Lower leg skin (tissue), 3 donors: ENCODE measurements around the gene ECT2.

Experiments used
- POLR2A ChIP-seq, 2 donors: fragments of 450-650 bp; IDR thresholded peaks; one replicate each; pipeline ENCODE4 v1.6.1; 2016 to 2017; ENCODE audit warnings: antibody characterized with exemption in 2 of 2, mild to moderate bottlenecking in 1 of 2, moderate library complexity in 1 of 2
- TF ChIP-seq, protein P1 (sequence below), 3 donors: fragments of 450-650 bp; IDR thresholded peaks; one replicate each; pipeline ENCODE4 v1.5.1; 2016; ENCODE audit warnings: antibody characterized with exemption in 3 of 3, mild to moderate bottlenecking in 3 of 3, moderate library complexity in 2 of 3

DNA sequence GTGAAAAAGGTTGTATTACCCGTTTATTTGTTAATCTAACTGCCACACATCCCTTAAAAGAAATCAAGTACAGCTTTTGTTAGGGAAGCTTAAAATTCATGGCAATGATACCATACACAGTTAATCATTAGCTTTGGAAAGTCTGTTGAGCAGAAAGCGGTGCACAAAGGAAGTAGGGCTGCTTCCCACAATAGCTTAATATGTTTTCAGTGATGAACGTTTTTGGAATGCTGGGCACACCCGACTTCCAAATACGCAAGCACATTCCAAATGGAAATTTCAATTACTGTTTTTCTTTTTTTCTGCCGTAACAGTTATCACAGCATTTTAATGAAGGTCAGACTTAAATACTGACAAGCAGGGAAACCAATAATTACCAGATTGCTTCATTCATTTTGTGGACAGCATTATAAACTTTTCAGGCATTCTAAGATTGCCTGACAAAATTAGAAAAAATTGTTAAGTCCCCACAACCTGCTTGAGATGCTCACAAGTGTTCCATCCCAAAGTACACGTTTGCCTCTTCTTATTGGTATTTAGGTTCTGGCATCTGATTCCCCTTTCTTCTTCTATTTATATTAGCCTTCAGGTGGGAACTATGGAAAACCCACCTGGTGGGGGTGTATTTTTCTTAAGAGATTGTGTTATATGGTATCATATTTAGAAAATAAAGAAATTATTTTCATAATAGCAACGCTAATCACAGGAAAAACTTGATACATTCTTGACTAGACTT is 1.1 kb upstream of the ECT2 start:
- TF ChIP-seq POLR2A (IDR thresholded peaks at IDR 0.05), result no peak
- TF ChIP-seq, protein P1, sequence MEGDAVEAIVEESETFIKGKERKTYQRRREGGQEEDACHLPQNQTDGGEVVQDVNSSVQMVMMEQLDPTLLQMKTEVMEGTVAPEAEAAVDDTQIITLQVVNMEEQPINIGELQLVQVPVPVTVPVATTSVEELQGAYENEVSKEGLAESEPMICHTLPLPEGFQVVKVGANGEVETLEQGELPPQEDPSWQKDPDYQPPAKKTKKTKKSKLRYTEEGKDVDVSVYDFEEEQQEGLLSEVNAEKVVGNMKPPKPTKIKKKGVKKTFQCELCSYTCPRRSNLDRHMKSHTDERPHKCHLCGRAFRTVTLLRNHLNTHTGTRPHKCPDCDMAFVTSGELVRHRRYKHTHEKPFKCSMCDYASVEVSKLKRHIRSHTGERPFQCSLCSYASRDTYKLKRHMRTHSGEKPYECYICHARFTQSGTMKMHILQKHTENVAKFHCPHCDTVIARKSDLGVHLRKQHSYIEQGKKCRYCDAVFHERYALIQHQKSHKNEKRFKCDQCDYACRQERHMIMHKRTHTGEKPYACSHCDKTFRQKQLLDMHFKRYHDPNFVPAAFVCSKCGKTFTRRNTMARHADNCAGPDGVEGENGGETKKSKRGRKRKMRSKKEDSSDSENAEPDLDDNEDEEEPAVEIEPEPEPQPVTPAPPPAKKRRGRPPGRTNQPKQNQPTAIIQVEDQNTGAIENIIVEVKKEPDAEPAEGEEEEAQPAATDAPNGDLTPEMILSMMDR (IDR thresholded peaks at IDR 0.05), result no peak
